ENCODE data around the gene CD6.
"Not testable (repeated sequence)": the region's sequence is repeated elsewhere in the genome, so short reads cannot be mapped to it uniquely, and the experiment has no call there.

Gene CD6

DNA sequence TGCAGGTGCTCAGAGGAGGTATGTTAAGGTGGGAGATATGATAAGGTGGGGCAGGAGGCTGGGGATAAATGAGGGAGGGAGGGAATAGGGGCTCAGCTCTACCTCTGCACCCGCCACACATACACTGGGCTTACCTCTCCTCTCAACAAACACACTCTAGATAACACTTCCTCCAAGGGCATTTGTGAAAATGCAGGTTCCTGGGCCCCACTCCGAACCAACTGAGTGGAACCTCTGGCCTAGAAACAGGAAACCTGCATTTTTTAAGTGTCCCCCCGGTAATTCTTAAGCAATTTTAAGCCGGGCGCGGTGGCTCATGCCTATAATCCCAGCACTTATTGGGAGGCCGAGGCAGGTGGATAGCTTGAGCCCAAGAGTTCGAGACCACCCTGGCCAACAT is 84.3 kb downstream of the CD6 start:
- DNase-seq (ENCODE audit: low read depth, low spot score), result no peak

GRCh38 chr11:61056571-61056970 is 85.1 kb downstream of the CD6 start:
- DNase-seq (ENCODE audit: low read depth, low spot score), result no peak

- DNase-seq (ENCODE audit: low read depth, low spot score), result no peak
Observed at GRCh38 chr11:61056981-61057380, 85.5 kb downstream of the CD6 start.

DNA sequence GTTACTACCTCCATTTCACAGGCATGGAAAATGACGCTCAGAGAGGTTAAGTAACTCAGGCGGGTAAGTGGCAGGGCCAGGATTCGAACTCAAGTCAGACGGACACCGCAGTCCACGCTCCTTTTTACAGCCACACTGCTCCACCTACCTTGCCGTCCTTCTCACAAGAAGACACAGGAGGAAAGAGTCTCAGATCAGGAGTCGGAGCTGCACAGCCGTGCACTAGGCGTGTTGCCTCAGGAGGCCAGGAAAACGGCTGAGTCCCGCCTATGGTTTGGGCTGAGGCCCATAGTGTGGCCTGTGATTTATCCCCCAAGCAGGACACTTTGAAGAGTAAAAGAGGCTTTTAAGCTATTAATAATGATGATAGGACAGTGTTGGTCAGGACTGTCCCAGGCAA is 86.1 kb downstream of the CD6 start:
- DNase-seq (ENCODE audit: low read depth, low spot score), result no peak

GRCh38 chr11:61058583-61059259 is 87.2 kb downstream of the CD6 start:
- DNase-seq (ENCODE audit: low read depth, low spot score), result no peak

- DNase-seq (ENCODE audit: low read depth, low spot score), result no peak
Observed at GRCh38 chr11:61059260-61059752, 87.8 kb downstream of the CD6 start.

DNA sequence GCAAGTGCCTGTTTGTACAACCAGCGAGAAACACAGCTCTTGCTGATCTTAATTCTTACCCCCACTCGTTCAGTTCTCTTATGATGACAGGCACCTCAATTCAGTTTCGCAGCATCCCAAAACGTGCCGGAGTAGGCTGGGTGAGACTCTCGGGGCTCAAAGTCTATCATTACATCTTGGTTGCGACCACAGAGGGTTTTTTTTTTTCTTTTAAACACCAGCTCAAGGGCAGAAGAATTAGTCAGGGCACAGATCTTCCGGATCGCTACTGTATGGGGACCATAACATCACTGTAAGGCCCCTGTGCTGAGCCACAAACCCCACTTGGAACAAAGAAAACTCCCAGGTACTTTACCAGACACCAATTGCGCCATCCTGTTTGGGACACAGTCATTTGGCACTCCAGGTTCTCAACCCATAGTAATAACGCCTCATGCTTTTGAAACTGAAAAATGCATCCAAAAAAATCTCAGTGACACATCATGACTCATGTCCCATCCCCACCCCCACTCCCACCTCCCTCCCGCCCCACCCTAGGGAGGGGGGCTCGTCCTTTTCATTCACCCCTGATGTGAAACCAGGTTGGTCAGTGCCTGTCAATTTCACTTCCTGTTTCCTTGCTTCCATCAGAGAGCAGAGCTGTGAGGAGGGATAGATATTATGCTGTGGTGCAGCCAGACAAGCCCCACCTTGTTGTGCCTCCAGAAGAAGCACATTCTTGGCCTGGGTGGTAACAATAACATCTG is 89.8 kb downstream of the CD6 start:
- no peak for DNase-seq (ENCODE audit: low read depth, low spot score)

- DNase-seq (ENCODE audit: low read depth, low spot score), result no peak
Observed at GRCh38 chr11:61062181-61062930, 90.9 kb downstream of the CD6 start.

GRCh38 chr11:61065236-61065635 is 93.8 kb downstream of the CD6 start:
- not testable (repeated sequence) for DNase-seq (ENCODE audit: low read depth, low spot score)

DNA sequence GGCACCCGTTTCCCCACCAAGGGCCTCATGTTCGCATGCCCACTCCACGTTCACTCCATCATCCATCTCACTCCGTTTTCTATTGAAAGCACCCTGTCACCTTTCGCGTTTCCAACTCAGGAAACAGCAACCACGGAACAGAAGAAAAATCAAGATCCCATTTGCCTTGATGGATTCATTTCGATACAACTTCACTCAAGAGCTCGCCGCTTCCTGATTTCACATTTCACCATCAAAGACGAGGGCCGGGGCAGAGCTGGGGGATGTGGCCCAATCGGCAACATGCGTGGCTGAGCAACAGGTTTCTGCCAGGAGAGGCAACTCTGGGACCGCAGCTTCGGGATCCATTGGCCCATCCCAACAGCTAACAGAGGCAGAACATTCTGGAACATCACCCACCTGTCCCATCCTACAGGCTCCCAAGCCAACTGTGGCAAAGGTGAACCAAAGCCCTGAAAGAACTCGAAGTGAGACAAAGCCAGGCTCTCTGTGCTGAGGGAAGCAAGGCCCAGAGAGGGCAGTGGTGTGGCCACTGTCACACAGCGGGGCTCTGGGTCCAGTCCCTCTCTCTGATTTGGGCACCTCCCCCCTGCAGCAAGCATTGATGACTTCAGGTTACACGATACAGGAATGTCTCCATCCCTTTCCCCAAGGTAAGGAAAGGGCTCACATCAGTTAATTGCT is 94.6 kb downstream of the CD6 start:
- DNase-seq (ENCODE audit: low read depth, low spot score), result no peak

- DNase-seq (ENCODE audit: low read depth, low spot score), result no peak
Observed at GRCh38 chr11:61066645-61067044, 95.2 kb downstream of the CD6 start.

DNA sequence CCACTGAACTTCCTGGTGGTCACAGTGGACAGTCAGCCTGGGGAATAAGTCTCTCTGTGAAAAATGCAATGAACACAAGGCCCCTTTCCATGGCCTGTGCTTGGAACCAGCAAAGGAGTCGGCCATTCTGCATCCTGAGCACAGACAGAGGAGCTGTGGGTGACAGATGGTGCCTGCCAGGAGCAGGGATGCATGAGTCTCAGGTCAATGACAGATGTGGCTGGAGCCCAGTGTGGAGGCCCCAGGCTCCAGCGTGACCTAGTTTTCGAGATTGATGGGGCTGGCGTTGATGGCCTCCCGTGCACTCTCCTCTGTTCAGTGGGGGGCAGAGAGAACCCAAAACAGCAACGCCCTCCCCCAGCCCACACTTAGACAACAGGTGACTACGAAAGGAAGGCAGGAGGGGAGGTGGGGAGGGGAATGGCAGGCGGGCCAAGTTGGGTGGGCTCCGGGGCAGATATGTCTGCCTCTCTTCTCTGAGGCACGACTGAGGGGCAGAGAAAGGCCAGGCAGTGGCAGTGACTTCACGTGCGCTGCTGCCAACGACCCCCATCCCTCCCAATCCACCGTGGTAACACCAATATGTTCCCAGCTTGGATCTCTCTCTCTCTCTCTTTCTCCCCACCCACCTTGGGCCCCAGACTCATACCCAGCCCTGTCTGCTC is 96.4 kb downstream of the CD6 start:
- no peak for DNase-seq (ENCODE audit: low read depth, low spot score)

DNA sequence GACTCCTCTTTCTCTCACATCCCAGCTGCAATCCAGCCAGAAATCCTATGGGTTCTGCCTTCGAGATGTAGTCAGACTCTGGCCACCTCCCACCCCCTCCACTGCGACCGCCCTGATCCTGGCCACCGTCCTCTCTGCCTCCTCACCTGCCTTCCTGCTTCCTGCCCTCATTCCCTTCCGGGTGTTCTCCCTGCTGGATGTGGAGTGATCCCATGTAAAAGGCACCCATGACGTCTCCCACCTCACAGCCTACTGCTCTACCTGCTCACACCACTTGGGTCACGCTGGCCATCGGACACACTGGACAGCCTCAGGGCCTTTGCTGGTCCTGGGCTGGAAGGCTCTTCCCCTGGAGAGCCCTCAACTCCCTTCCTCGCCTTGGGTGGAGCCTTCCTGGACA is 97.1 kb downstream of the CD6 start:
- no peak for DNase-seq (ENCODE audit: low read depth, low spot score)

GRCh38 chr11:61069427-61069826 is 97.9 kb downstream of the CD6 start:
- DNase-seq (ENCODE audit: low read depth, low spot score), result no peak

Data from smooth muscle cell of the brain vasculature (primary cell).